ENCODE measurements around the gene RAP1GAP2.

The RAP1GAP2 gene

GRCh38 chr17:3009411-3009920 lies 213.2 kb downstream of the RAP1GAP2 start:
- ChIA-PET CTCF (no interaction called here), POLR2A (no interaction called here)
- TF ChIP-seq CTBP1 (IDR thresholded peaks at IDR 0.05; ENCODE audit: borderline replicate concordance) (no peak), SUZ12 (IDR thresholded peaks at IDR 0.05) (no peak), BHLHE40 (IDR thresholded peaks at IDR 0.05; ENCODE audit: borderline replicate concordance) (no peak), L3MBTL2 (conservative IDR thresholded peaks at IDR 0.05) (no peak), ZNF384 (IDR thresholded peaks at IDR 0.05) (no peak), HDGF (IDR thresholded peaks at IDR 0.05; ENCODE audit: borderline replicate concordance) (no peak), SP1 (IDR thresholded peaks at IDR 0.05) (no peak), PKNOX1 (IDR thresholded peaks at IDR 0.05) (no peak)
- DNase-seq (ENCODE audit: extremely low spot score), result no peak

DNA sequence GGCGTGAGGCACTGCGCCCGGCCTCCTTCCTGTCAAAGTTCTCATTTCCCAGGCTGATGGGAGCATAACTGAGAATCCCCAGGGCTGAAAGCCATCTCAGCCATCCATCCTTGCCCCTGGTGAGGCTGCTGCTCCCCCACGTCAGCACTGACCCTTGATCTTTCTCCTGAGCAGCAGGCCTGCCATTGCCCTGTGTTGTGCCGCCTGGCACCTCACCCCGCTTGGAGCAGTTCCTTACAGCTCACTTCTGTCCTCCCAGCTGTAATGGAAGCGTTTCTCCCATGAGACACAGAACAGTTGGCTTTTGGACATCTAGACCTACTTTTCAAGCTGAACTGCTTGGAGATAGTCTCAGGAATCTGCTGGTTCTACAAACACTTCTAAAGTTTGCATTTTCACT lies 215.7 kb downstream of the RAP1GAP2 start:
- CTCF ChIA-PET, result interaction anchor here (0.6 kb wide), 1 partner anchor 487 kb away, joined by 5 read pairs; no protein-coding TSS in a partner anchor
- DNase-seq (ENCODE audit: extremely low spot score), result no peak
- POLR2A ChIA-PET, result no interaction called here
- no peak for TF ChIP-seq ZNF384 (IDR thresholded peaks at IDR 0.05)
- TF ChIP-seq FOXK2 (IDR thresholded peaks at IDR 0.05), result no peak
- no peak for TF ChIP-seq CTBP1 (IDR thresholded peaks at IDR 0.05; ENCODE audit: borderline replicate concordance)
- no peak for TF ChIP-seq ARNT (IDR thresholded peaks at IDR 0.05)
- no peak for TF ChIP-seq SP1 (IDR thresholded peaks at IDR 0.05)
- no peak for TF ChIP-seq LEF1 (IDR thresholded peaks at IDR 0.05; ENCODE audit: borderline replicate concordance)
- TF ChIP-seq FOXM1 (IDR thresholded peaks at IDR 0.05; ENCODE audit: borderline replicate concordance), result no peak
- no peak for TF ChIP-seq NFRKB (IDR thresholded peaks at IDR 0.05)
- no peak for TF ChIP-seq L3MBTL2 (conservative IDR thresholded peaks at IDR 0.05)
- no peak for TF ChIP-seq FOXA1 (IDR thresholded peaks at IDR 0.05)
- no peak for TF ChIP-seq BHLHE40 (IDR thresholded peaks at IDR 0.05; ENCODE audit: borderline replicate concordance)

- POLR2A ChIA-PET, result no interaction called here
- peak; percentile 79 for DNase-seq (ENCODE audit: extremely low spot score)
These were observed 216.8 kb downstream of the RAP1GAP2 start for GRCh38 chr17:3012926-3013581.

DNA sequence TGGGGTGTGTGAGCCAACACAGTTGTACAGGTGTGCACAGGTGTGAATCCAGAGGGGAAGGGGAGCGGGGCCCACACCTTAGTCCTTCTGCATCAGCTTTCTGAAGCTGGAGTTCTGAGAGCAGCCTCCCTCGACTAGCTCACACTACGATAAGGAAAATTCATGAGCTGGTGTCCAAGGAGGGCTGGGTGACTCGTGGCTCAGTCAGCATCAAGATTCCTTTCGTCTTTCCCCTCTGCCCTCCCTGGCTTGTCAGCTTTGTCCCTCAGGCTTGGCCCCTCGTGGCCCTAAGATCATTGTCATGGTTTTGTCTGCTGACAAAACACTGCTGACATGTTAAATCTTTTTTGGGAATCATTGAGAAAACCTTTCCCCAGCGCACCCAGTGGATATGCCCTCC lies 219.7 kb downstream of the RAP1GAP2 start:
- TF ChIP-seq FOXK2 (IDR thresholded peaks at IDR 0.05) (no peak), BHLHE40 (IDR thresholded peaks at IDR 0.05; ENCODE audit: borderline replicate concordance) (no peak), FOXM1 (IDR thresholded peaks at IDR 0.05; ENCODE audit: borderline replicate concordance) (no peak), TARDBP (IDR thresholded peaks at IDR 0.05) (no peak), NFRKB (IDR thresholded peaks at IDR 0.05) (no peak)
- no peak for DNase-seq (ENCODE audit: extremely low spot score)
- ChIA-PET CTCF (no interaction called here), POLR2A (no interaction called here)

More at GRCh38 chr17:3012926-3013581, 216.8 kb downstream of the RAP1GAP2 start:
- TF ChIP-seq ELF4 (IDR thresholded peaks at IDR 0.05), result no peak
- TF ChIP-seq PKNOX1 (IDR thresholded peaks at IDR 0.05), result no peak
- TF ChIP-seq FOXK2 (IDR thresholded peaks at IDR 0.05), result no peak
- TF ChIP-seq TARDBP (IDR thresholded peaks at IDR 0.05), result no peak
- no peak for TF ChIP-seq ARNT (IDR thresholded peaks at IDR 0.05)
- CTCF ChIA-PET, result interaction anchor here (0.6 to 1.6 kb wide), 7 partner anchors 10 to 630 kb away, joined by 3 to 9 read pairs (median 4); no protein-coding TSS in a partner anchor

- TF ChIP-seq LEF1 (IDR thresholded peaks at IDR 0.05; ENCODE audit: borderline replicate concordance) (no peak), L3MBTL2 (conservative IDR thresholded peaks at IDR 0.05) (no peak), PKNOX1 (IDR thresholded peaks at IDR 0.05) (no peak), SP1 (IDR thresholded peaks at IDR 0.05) (no peak), BHLHE40 (IDR thresholded peaks at IDR 0.05; ENCODE audit: borderline replicate concordance) (no peak), ZNF384 (IDR thresholded peaks at IDR 0.05) (no peak), NFRKB (IDR thresholded peaks at IDR 0.05) (no peak)
- CTCF ChIA-PET, result no interaction called here
- DNase-seq (ENCODE audit: extremely low spot score), result no peak
- POLR2A ChIA-PET, result no interaction called here
These were observed 221.7 kb downstream of the RAP1GAP2 start for GRCh38 chr17:3017936-3018335.

DNA sequence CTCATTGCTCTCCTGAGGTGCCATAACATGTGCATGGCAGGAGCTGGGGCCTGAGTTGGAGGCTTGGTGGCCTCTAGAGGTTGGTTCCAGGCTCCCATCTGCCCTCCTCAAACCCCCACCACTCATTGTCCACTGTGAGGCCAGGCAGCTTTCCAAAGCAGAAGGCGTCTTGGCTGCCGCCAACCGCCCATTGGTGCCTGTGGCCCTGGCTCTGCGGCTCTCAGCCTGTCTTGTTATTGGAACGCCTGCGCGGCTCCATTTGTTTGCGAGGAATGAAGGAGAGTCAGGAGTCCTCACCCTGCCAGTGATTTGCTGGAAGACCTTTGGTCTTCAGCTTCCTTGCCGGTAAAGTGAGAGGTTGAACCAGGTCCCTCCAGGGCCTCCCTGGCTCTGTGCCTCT lies 223.5 kb downstream of the RAP1GAP2 start:
- POLR2A ChIA-PET, result no interaction called here
- CTCF ChIA-PET, result no interaction called here

More for the DNA sequence above, 223.5 kb downstream of the RAP1GAP2 start:
- no peak for DNase-seq (ENCODE audit: extremely low spot score)
- TF ChIP-seq BHLHE40 (IDR thresholded peaks at IDR 0.05; ENCODE audit: borderline replicate concordance), result no peak
- no peak for TF ChIP-seq ZNF384 (IDR thresholded peaks at IDR 0.05)
- TF ChIP-seq FOXM1 (IDR thresholded peaks at IDR 0.05; ENCODE audit: borderline replicate concordance), result no peak
- TF ChIP-seq L3MBTL2 (conservative IDR thresholded peaks at IDR 0.05), result no peak
- TF ChIP-seq FOXA1 (IDR thresholded peaks at IDR 0.05), result no peak
- TF ChIP-seq SUZ12 (IDR thresholded peaks at IDR 0.05), result no peak
- TF ChIP-seq CTBP1 (IDR thresholded peaks at IDR 0.05; ENCODE audit: borderline replicate concordance), result no peak
- TF ChIP-seq NFRKB (IDR thresholded peaks at IDR 0.05), result no peak
- TF ChIP-seq ARNT (IDR thresholded peaks at IDR 0.05), result no peak
- no peak for TF ChIP-seq SP1 (IDR thresholded peaks at IDR 0.05)
- TF ChIP-seq PKNOX1 (IDR thresholded peaks at IDR 0.05), result no peak
- no peak for TF ChIP-seq LEF1 (IDR thresholded peaks at IDR 0.05; ENCODE audit: borderline replicate concordance)

All from HEK293T (cell line).